ENCODE results near the gene FRYL. TPM values are rescaled to one million over a fixed set of nuclear protein-coding genes. Genes with fewer than 3 reads are reported as not detected.

The FRYL gene
- total and polyA plus RNA-seq, 2 of the 8 experiments (the other 6 are each of a cell fraction or from before 2014, with no cell fraction given): 8.0 to 36.5 TPM

- H3K4me2 ChIP-seq (ENCODE audit: insufficient read depth in 1 of 2, low read depth in 2 of 2, low read length in 2 of 2): no peak overlapping the region
- H2BK20ac ChIP-seq (ENCODE audit: low read length): no peak overlapping the region
- CTCF ChIA-PET (ENCODE audit: partially characterized antibody): no interaction called here
- H2BK15ac ChIP-seq (ENCODE audit: low read length): no peak overlapping the region
- FAIRE-seq (no peak), DNase-seq (ENCODE audit: low read depth in 1 of 2, low spot score in 2 of 2) (no peak)
- H4K91ac ChIP-seq (replicated peaks; ENCODE audit: insufficient read length, low read length): no peak overlapping the region
- no peak overlapping the region for H3K27ac ChIP-seq (ENCODE audit: low read depth, low read length)
- H4K5ac ChIP-seq (ENCODE audit: insufficient read length, low read depth, low read length): no peak overlapping the region
- no peak overlapping the region for H3K56ac ChIP-seq (replicated peaks; ENCODE audit: insufficient read length, low read depth, low read length)
- no peaks in the 10 kb centered on the region for H4K20me1 ChIP-seq (replicated peaks in 1 of 2; ENCODE audit: control insufficient read depth in 1 of 2, insufficient read depth in 2 of 2, low read length in 2 of 2)
- H2BK120ac ChIP-seq (replicated peaks; ENCODE audit: low read depth, low read length): no peak overlapping the region
- no peak overlapping the region for H3K4me3 ChIP-seq (ENCODE audit: extremely low read depth in 1 of 4, insufficient read depth in 2 of 4, low read depth in 3 of 4, low read length in 4 of 4)
- H3K14ac ChIP-seq (ENCODE audit: insufficient read length): no peak overlapping the region
- no peak overlapping the region for H2AFZ ChIP-seq (ENCODE audit: low read length)
- no peaks in the 10 kb centered on the region for H3K79me1 ChIP-seq (ENCODE audit: low read depth, low read length)
- H3K18ac ChIP-seq (ENCODE audit: extremely low read depth, low read length): no peak overlapping the region
- H3K23me2 ChIP-seq (ENCODE audit: low read depth, low read length): no peaks in the 10 kb centered on the region; the same call in 1 of the 2 replicates
- H4K8ac ChIP-seq (ENCODE audit: extremely low read depth, insufficient read depth, low read length): no peak overlapping the region
- H3K36me3 ChIP-seq (ENCODE audit: control insufficient read depth in 2 of 4, insufficient read depth in 4 of 4, low read length in 3 of 4): peaks cover 0 to 6% (median 0%) of the 10 kb centered on the region in 4 experiments; a peak in 3 of 8 replicates
- no peak overlapping the region for H3K4ac ChIP-seq (replicated peaks; ENCODE audit: insufficient read length, low read depth, low read length)
- H3K9ac ChIP-seq (replicated peaks in 1 of 4; ENCODE audit: extremely low read depth in 1 of 4, low read depth in 3 of 4, low read length in 3 of 4): no peak overlapping the region
- no peak overlapping the region for H2AK5ac ChIP-seq (ENCODE audit: low read depth, low read length)
- POLR2A ChIA-PET (ENCODE audit: partially characterized antibody): no interaction called here
- H2BK12ac ChIP-seq (ENCODE audit: low read depth, low read length): no peak overlapping the region
- peaks cover 0 to 29% of the 10 kb centered on the region in 2 experiments; a peak in 1 of 4 replicates for H3K79me2 ChIP-seq (ENCODE audit: control insufficient read depth in 1 of 2, insufficient read depth in 2 of 2, low read length in 2 of 2)
- no peak overlapping the region for H2BK5ac ChIP-seq (ENCODE audit: low read depth, low read length)
- no peaks in the 10 kb centered on the region for H3K27me3 ChIP-seq (replicated peaks in 1 of 4; ENCODE audit: control insufficient read depth in 3 of 4, extremely low read depth in 1 of 4, insufficient read depth in 3 of 4, low read length in 3 of 4)
- WGBS, 2 experiments (ENCODE audit: extremely low coverage in 1 of 2, insufficient coverage in 1 of 2, insufficient read length in 1 of 2, insufficient replicate concordance in 2 of 2, low coverage in 1 of 2, low lambda C conversion rate in 2 of 2, missing lambda C conversion rate in 1 of 2): 87% methylated on average over 1 of the region's 1 CpG; no CpG with 5 or more reads in 1 of the 2 experiments
- H3K23ac ChIP-seq (ENCODE audit: insufficient read length): no peak overlapping the region
- H3K4me1 ChIP-seq (replicated peaks in 1 of 4; ENCODE audit: control insufficient read depth in 3 of 4, insufficient read depth in 4 of 4, low read length in 3 of 4): no peaks in the 10 kb centered on the region; a peak in 1 of 7 replicates
- peaks cover 0 to 5% of the 10 kb centered on the region in 2 experiments; a peak in 1 of 4 replicates for H3K9me3 ChIP-seq (ENCODE audit: insufficient read depth in 2 of 2, low read depth in 1 of 2, low read length in 1 of 2)
- TF ChIP-seq CHD1 (IDR thresholded peaks at IDR 0.05; ENCODE audit: low read depth, low read length) (no peak), KDM1A (IDR thresholded peaks at IDR 0.05; ENCODE audit: borderline replicate concordance, low read length) (no peak), EP300 (IDR thresholded peaks at IDR 0.05; ENCODE audit: borderline replicate concordance in 1 of 2, low read depth in 2 of 2, low read length in 2 of 2) (no peak), SUZ12 (IDR thresholded peaks at IDR 0.05; ENCODE audit: low read length) (no peak), RAD21 (IDR thresholded peaks at IDR 0.05 in 1 of 2, conservative IDR thresholded peaks at IDR 0.05 in 1 of 2; ENCODE audit: low read depth in 2 of 2, low read length in 2 of 2) (no peak), NANOG (IDR thresholded peaks at IDR 0.05; ENCODE audit: insufficient read depth, low read depth, low read length, poor library complexity, severe bottlenecking) (no peak), TAF1 (IDR thresholded peaks at IDR 0.05; ENCODE audit: low read depth, low read length) (no peak), HDAC6 (IDR thresholded peaks at IDR 0.05; ENCODE audit: low read depth, low read length) (no peak), ATF3 (IDR thresholded peaks at IDR 0.05; ENCODE audit: insufficient read depth, low read depth, low read length) (no peak), CBX8 (IDR thresholded peaks at IDR 0.05; ENCODE audit: borderline replicate concordance, low read depth, low read length) (no peak), CREB1 (IDR thresholded peaks at IDR 0.05) (no peak)
- TF ChIP-seq, protein P1, sequence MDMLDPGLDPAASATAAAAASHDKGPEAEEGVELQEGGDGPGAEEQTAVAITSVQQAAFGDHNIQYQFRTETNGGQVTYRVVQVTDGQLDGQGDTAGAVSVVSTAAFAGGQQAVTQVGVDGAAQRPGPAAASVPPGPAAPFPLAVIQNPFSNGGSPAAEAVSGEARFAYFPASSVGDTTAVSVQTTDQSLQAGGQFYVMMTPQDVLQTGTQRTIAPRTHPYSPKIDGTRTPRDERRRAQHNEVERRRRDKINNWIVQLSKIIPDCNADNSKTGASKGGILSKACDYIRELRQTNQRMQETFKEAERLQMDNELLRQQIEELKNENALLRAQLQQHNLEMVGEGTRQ (IDR thresholded peaks at IDR 0.05; ENCODE audit: low read length): no peak
Measured at GRCh38 chr4:48709901-48710300, 70.2 kb downstream of the FRYL start.

Data from H1 (cell line).